Hematopoietic multipotent progenitor cell treated with erythropoietin and hydrocortisone succinate and interleukin-3 and kit ligand, for 4 days (in vitro differentiated cells): ENCODE measurements around the gene AGFG1.
"Not testable (repeated sequence)": the region's sequence is repeated elsewhere in the genome, so short reads cannot be mapped to it uniquely, and the experiment has no call there.

Source experiments
- DNase-seq: peaks from one replicate; pipeline ENCODE4 v3.0.0-alpha.2; 2015

AGFG1 gene

DNA sequence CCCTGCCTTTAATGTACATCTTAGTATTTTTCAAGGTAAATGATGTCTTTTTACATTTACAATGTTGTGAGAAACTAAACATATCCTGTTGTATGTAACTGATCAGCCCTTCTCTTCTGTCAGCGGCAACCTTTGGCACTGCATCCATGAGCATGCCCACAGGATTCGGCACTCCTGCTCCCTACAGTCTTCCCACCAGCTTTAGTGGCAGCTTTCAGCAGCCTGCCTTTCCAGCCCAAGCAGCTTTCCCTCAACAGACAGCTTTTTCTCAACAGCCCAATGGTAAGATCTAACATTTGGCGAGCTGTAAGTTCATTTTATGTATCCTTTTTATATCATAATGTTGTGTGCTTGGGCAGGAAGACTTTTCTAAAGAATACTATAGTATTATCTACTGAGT is 79.9 kb downstream of the AGFG1 start:
- DNase-seq: no peak

DNA sequence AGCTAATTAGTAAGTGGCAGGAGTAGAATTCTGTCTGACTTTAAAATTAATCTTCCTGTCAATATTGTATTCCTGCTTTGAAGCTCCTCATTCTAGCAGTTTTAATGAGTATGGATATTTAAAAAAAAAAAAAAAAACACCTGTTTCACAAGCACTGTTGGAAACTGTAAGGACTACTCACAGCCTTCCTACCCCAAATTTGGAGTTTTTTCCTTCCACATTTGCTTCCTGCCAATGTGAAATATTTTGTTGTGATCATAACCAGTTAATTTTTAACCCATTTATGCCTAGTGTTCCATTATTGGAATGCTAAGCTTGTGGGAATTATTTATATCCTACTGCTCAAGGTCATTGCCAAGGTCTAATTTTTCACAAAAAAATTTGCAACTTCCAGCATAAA is 90.6 kb downstream of the AGFG1 start:
- no peak for DNase-seq

DNA sequence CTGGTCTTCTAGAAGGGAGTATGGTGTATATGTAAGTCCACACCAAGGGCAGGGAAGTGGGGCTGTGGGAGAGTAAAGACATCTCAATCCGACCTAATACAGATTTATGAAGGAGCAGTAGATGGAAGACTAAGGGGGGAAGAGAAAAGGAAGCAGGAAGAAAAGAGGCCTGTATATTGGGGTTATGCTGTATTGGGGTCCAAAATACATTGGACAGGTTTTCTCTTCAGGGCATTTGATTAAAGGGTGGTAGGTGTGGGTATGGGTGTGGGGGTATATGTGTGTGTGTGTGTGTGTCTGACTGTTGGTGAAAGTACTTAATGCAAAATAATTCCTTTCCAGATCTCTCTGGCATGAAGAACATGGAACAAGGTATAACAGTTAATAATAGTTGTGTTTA is 93.1 kb downstream of the AGFG1 start:
- DNase-seq: no peak

GRCh38 chr2:227566012-227566411 is 94.1 kb downstream of the AGFG1 start:
- no peak for DNase-seq

GRCh38 chr2:227568852-227569169 is 96.9 kb downstream of the AGFG1 start:
- no peak for DNase-seq

- DNase-seq: no peak
These were observed 98.7 kb downstream of the AGFG1 start for GRCh38 chr2:227570615-227571014.

DNA sequence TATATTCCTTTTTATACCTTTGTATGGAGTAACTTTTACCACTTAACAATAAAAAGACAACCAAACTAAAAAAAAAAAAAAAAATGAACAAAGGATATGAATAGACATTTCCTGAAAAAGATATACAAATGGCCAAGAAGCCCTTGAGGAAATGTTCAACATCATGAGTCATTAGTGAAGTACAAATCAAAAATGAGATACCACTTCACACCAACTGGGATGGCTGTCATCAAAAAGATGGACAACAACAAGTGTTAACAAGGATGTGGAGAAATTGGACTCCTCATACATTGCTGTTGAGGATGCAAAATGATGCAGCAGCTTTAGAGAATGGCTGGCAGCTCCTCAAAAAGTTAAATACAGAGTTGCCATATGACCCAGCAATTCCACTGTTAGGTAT is 104.2 kb downstream of the AGFG1 start:
- DNase-seq: no peak

- DNase-seq: no peak
These were observed 104.9 kb downstream of the AGFG1 start for GRCh38 chr2:227576812-227577211.

DNA sequence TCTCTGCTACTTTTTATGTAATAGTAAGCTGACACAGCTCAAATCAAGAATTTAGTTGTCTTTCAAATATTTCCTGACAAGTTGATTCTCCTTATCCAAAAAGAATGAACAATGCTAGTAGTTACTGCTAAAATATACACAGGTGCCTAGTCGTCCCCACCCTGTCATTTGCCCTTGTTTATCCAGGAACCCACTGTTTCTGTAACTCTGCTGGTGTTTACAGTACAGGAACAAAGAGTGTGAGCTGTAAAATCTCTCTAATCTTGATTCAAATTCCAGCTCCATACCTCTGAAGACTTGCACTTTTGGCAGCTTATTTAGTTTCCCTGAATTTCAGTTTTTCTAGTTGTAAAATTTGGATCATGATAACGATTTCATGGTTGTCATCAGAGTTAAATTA is 105.6 kb downstream of the AGFG1 start:
- no peak for DNase-seq

GRCh38 chr2:227578642-227579041 is 106.7 kb downstream of the AGFG1 start:
- DNase-seq: no peak

- DNase-seq: no peak
These were observed 107.8 kb downstream of the AGFG1 start for GRCh38 chr2:227579791-227580190.

DNA sequence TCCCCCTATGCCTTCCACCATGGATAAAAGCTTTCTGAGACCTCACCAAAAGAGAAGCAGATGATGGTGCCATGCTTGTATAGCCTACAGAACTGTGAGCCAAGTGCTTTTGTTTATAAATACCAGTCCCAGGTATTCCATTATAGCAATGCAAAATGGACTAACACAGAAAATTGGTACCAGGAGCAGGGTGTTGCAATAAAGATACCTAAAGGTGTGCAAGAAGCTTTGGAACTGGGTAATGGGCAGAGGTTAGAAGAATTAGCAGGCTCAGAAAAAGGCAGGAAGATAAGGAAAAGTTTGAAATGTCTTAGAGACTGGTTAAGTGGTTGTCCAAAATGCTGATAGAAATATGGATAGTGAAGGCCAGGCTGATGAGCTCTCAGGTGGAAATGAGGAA is 110.4 kb downstream of the AGFG1 start:
- DNase-seq: no peak

DNA sequence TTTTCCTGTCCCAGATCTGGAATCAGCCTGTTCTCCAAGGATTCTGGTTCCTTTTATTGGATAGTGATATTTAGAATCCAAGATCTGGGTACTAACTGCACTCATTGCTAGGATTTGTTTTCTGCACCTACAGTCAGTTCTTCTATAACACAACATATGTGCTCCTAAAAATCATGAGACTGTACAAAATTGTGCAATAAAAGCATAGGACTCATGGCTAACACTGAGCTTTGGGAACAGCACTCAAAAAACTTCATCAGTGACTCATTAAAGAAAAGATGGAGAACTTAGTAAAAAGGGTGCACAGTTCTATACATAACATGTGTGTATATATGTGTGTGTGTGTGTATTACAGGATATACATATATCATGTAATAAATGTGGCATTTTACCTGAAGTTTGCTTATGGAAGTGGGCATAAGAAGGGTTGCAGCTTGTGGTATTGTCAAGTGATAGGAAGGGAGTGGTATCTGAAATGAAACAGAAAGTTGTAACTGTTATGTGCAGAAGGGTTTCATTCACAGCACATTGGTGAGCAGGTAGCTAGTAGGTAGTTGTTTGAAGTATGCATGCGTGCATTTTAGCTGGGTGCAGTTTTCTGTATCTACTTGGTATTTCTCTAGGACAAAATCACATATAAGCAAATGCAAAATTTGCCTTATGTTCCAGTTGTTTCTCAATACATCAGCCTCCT is 120.9 kb downstream of the AGFG1 start:
- DNase-seq: no peak

DNA sequence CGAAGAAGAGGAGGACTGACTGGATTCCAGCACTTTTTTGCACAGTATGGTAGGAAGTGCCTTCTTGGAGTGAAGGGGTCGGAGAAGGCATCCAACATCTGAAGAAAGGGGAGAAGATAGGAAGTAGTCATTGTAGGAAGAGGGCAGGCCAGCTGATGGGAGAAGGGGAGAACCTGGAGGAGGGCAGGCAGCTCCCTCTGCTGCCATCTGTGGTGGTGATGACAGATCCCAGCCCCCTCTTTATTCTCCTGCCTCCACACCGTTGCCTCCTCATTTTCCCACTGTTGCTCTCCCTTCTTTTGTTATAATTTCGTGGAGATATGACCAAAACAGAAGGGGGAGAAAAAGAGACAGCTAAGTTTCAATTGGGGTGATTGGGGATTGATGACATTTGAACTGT is 123.8 kb downstream of the AGFG1 start:
- DNase-seq: no peak

- no peak for DNase-seq
These were observed 125.1 kb downstream of the AGFG1 start for GRCh38 chr2:227597036-227597435.

- DNase-seq: no peak
These were observed 126.0 kb downstream of the AGFG1 start for GRCh38 chr2:227597998-227598397.

DNA sequence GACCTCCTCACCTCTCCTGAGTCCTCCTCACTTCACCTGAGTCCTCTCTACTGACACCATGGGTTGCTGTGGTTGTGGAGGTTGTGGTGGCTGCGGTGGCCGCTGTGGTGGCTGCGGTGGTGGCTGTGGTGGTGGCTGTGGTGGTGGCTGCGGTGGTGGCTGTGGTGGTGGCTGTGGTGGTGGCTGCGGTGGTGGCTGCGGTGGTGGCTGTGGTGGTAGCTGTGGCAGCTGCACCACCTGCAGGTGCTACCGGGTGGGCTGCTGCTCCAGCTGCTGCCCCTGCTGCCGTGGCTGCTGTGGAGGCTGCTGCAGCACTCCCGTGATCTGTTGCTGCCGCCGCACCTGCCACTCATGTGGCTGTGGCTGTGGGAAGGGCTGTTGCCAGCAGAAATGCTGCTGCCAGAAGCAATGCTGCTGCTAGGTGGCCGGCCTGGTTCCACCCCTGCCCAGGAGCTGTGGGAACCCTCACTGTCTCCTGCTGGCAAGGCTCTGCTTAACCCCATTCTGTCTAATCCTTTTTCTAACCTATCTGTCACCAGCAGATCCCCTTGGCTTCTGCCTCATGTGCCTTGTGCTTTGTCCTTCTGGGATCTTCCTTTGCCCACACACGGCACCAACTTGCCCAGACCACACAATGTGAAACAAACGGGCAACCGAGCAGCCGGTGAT is 127.0 kb downstream of the AGFG1 start, which contains the start of gene SCYGR2:
TSS of gene SCYGR2 (plus strand) at position 59 of the 669 bp plus-strand sequence. CDS start at position 59, 0 bp downstream.
- DNase-seq: not testable (repeated sequence)

GRCh38 chr2:227602358-227602757 is 130.4 kb downstream of the AGFG1 start:
- no peak for DNase-seq

DNA sequence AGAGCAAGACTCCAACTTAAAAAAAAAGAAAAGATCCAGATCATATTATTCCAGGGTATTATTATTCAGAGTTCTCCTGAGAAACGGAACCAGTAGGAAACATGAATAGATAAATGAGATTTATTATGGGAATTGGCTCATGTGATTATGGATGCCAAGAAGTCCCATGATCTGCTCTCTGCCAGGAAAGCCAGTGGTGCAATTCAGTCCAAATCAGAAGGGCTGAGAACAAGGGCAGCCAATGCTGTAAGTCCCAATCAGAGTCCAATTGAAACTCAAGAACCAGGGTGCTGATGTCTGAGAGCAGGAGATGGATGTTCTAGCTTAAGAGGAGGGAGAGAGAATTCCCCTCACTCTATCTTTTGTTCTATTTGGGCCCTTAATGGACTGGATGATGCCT is 134.5 kb downstream of the AGFG1 start:
- no peak for DNase-seq

- no peak for DNase-seq
These were observed 136.0 kb downstream of the AGFG1 start for GRCh38 chr2:227607941-227608340.

DNA sequence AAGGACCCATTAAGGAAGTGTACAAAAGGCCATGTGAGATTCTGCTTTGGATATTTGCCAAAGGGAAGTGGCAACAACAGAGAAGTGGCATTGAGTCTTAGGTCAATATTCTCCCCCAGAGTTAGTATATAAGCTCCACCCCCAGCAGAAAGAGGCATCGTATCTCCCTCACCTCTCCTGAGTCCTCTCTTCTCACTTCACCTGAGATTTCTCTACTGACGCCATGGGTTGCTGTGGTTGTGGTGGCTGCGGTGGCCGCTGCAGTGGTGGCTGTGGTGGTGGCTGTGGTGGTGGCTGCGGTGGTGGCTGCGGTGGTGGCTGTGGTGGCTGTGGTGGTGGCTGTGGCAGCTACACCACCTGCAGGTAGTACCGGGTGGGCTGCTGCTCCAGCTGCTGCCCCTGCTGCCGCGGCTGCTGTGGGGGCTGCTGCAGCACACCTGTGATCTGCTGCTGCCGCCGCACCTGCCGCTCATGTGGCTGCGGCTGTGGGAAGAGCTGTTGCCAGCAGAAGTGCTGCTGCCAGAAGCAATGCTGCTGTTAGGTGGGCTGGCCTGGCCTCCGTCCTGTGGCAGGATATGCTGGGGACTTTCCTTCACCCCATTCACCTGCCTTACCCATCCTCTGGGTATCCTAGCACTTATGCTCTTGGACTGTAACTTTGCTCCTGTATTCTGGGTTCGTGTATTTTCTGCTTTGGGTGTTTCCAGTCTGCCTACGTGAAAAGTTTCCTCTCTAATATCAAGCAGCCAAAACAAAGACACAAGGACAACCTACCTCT is 136.8 kb downstream of the AGFG1 start:
- peak; percentile 83 for DNase-seq

DNA sequence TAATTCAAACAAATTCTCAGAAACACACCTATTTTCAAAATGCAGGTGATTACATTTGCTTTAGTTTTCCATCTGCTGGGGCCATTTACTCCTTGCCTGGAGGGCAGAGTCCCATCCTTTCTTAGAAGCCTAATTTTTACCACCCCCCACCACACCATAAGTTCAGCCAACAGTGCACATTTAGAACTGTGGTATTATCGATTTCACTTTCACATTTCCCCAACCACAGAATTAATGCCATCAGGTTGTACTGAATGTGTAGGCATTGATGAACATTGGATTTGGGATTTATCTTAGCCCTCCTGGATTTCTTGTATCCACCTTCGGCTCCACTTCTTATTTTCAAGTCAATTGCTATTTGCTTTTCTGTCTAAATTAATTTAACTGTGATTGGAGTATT is 138.2 kb downstream of the AGFG1 start:
- no peak for DNase-seq
